ENCODE measurements around the gene NECTIN4.

GRCh38 chr1:161046605-161047228 lies 42.6 kb downstream of the NECTIN4 start:
- TF ChIP-seq CTCF (IDR thresholded peaks at IDR 0.05) (no peak), POLR2A (IDR thresholded peaks at IDR 0.05) (no peak)
